Panc1 (cell line): ENCODE results near the gene DNAH9. TPM values are rescaled to one million over a fixed set of nuclear protein-coding genes. Genes with fewer than 3 reads are reported as not detected.

Experiments used
- ATAC-seq: fragments of 200-7000 bp; cut with Tn5 transposase; 2 replicates; pipeline ENCODE4 v1.9.1; 2020; ENCODE audit warnings: mild to moderate bottlenecking, moderate library complexity
- BruUV-seq: library from RNA; stranded (reverse); fragments of 400-500 nt; replicated peaks from 2 replicates; lab custom pipeline; 2021; lab: Mats Ljungman, UMichigan
- CTCF ChIA-PET: fragments of 300-600 bp; sonication (Branson Sonifier 250); formaldehyde crosslinking; loops from one replicate; lab custom pipeline; 2022; ENCODE audit warnings: antibody characterized with exemption; lab: Charles Lee
- POLR2A ChIA-PET: fragments of 300-600 bp; sonication (Branson Sonifier 250); formaldehyde crosslinking; loops from one replicate; lab custom pipeline; 2022; ENCODE audit warnings: antibody characterized with exemption; lab: Charles Lee
- DNase-seq: peaks from one replicate; pipeline ENCODE4 v3.0.0-alpha.2; 2010; ENCODE audit warnings: low read depth, low spot score
- H3K27ac ChIP-seq: 2 replicates; pipeline ENCODE4 v1.5.1; 2011; ENCODE audit warnings: mild to moderate bottlenecking, low read length, inconsistent platforms
- H3K27me3 ChIP-seq: fragments of 200-500 bp; sonication (Bioruptor generic); 2 replicates; pipeline ENCODE4 v1.6.0; 2014; ENCODE audit warnings: low read length, inconsistent platforms; ENCODE audit not compliant: control insufficient read depth, insufficient read depth
- H3K36me3 ChIP-seq: fragments of 200-500 bp; sonication (Bioruptor generic); 2 replicates; pipeline ENCODE4 v1.5.1; 2014; ENCODE audit warnings: inconsistent platforms, mild to moderate bottlenecking, low read length, moderate library complexity; ENCODE audit not compliant: control insufficient read depth, insufficient read depth
- H3K4me1 ChIP-seq: 2 replicates; pipeline ENCODE4 v1.5.1; 2011; ENCODE audit warnings: inconsistent platforms, mild to moderate bottlenecking, low read length, moderate library complexity; ENCODE audit not compliant: control insufficient read depth, insufficient read depth
- H3K4me3 ChIP-seq, 2 experiments: 2 replicates each; pipeline ENCODE4 v1.5.1; 2011 to 2012; ENCODE audit warnings: low read depth in 2 of 2, low read length in 2 of 2, mild to moderate bottlenecking in 2 of 2, inconsistent platforms in 1 of 2, moderate library complexity in 1 of 2
- H3K9me3 ChIP-seq: fragments of 200-500 bp; sonication (Bioruptor generic); 2 replicates; pipeline ENCODE4 v1.5.1; 2014; ENCODE audit warnings: low read depth, mild to moderate bottlenecking, inconsistent platforms, low read length, moderate library complexity; ENCODE audit not compliant: control insufficient read depth, insufficient read depth
- POLR2AphosphoS5 ChIP-seq: IDR thresholded peaks from 2 replicates; pipeline ENCODE4 v1.6.1; 2012; ENCODE audit warnings: mild to moderate bottlenecking, low read depth, low read length, moderate library complexity
- REST ChIP-seq, 2 experiments: IDR thresholded peaks; 2 replicates each; pipeline ENCODE4 v1.6.1; 2011 to 2012; ENCODE audit warnings: low read depth in 2 of 2, control low read depth in 1 of 2, low read length in 1 of 2, mild to moderate bottlenecking in 1 of 2, moderate library complexity in 1 of 2; ENCODE audit not compliant: insufficient read depth in 1 of 2
- SIN3A ChIP-seq: IDR thresholded peaks from 2 replicates; pipeline ENCODE4 v1.6.1; 2012; ENCODE audit warnings: low read depth, mild to moderate bottlenecking, low read length, moderate library complexity, borderline replicate concordance; ENCODE audit not compliant: insufficient read depth
- TCF7L2 ChIP-seq: IDR thresholded peaks from 2 replicates; pipeline ENCODE4 v1.6.1; 2011; ENCODE audit warnings: mild to moderate bottlenecking, low read depth, low read length, inconsistent platforms
- in situ Hi-C: cut with HindIII; loops from 2 replicates; pipeline ENCODE4 v1.10.0; 2016; ENCODE audit warnings: low sequenced_read_pairs, low pct_unique_long_range_greater_than_20kb
- intact Hi-C: fragments of 100-400 bp; cut with micrococcal nuclease; formaldehyde crosslinking; loops from one replicate; pipeline ENCODE4 v1.10.0; 2022; ENCODE audit not compliant: unreplicated experiment
- total RNA-seq: library from RNA; stranded (reverse); gene quantifications from one replicate; pipeline ENCODE4 v1.2.1, GENCODE V29; 2021; ENCODE audit not compliant: unreplicated experiment
- TF ChIP-seq, protein P1 (sequence below): fragments of 450-650 bp; IDR thresholded peaks from 2 replicates; pipeline ENCODE4 v1.5.1; 2017; ENCODE audit warnings: mild to moderate bottlenecking

Gene DNAH9
- total RNA-seq, 1 experiment from 2014 or later: not detected

DNA sequence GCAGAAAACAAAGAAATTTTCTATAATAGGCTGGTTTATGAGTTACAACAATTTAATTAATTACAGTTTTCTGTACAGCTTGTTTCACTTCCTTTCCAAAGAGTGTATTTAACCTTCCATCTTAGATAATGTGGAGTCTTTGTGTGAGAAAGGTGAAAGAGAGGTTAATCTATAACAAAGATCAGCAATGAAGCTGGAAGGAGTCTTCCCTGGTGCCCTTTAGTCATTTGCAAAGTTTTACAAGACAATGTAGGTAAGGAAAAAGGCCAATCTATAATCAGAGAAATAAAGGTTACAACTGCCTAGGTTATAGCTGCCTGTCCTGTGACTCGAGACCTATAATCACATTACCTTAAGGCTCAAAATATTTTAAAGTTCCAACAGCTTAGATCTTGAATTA, 257.0 kb downstream of the DNAH9 start:
- ChIA-PET POLR2A (no interaction called here), CTCF (no interaction called here)
- BruUV-seq: no TSS peak
- intact Hi-C loops: no loop called here
- TF ChIP-seq POLR2AphosphoS5: no peak
- TF ChIP-seq SIN3A: no peak
- no peak for TF ChIP-seq REST (IDR thresholded peaks at IDR 0.05; ENCODE audit: insufficient read depth in 1 of 2, low read depth in 2 of 2, low read length in 1 of 2)
- TF ChIP-seq TCF7L2: no peak
- TF ChIP-seq, protein P1, sequence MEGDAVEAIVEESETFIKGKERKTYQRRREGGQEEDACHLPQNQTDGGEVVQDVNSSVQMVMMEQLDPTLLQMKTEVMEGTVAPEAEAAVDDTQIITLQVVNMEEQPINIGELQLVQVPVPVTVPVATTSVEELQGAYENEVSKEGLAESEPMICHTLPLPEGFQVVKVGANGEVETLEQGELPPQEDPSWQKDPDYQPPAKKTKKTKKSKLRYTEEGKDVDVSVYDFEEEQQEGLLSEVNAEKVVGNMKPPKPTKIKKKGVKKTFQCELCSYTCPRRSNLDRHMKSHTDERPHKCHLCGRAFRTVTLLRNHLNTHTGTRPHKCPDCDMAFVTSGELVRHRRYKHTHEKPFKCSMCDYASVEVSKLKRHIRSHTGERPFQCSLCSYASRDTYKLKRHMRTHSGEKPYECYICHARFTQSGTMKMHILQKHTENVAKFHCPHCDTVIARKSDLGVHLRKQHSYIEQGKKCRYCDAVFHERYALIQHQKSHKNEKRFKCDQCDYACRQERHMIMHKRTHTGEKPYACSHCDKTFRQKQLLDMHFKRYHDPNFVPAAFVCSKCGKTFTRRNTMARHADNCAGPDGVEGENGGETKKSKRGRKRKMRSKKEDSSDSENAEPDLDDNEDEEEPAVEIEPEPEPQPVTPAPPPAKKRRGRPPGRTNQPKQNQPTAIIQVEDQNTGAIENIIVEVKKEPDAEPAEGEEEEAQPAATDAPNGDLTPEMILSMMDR: no peak
- H3K27ac ChIP-seq: no peak overlapping the region
- no peaks in the 10 kb centered on the region for H3K36me3 ChIP-seq
- ATAC-seq (no peak), DNase-seq (no peak)
- H3K4me1 ChIP-seq: no peaks in the 10 kb centered on the region
- no peak overlapping the region for H3K4me3 ChIP-seq
- H3K9me3 ChIP-seq: no peaks in the 10 kb centered on the region
- no peaks in the 10 kb centered on the region for H3K27me3 ChIP-seq
- in situ Hi-C loops: no loop called here

DNA sequence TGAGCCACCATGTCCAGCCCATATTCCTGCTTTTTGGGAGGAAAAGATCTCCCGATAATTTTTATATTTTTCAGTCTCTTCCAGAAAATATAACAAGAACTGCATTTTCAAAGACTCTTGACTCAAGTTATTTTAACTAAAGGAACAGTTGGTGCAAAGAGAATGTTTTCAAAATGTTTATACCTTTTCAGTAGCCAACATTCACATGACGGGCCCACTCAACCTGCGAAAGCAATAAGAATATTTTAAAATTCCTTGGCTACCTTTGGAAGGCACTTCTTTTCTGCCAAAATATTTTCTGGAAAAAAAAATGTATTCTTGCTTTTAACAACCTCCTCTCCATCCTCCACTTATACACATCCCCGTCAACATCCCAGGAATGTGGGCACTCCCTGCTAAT, 258.7 kb downstream of the DNAH9 start:
- TF ChIP-seq, protein P1: no peak
- no peak for TF ChIP-seq SIN3A
- TF ChIP-seq POLR2AphosphoS5: no peak
- no peak for TF ChIP-seq REST (IDR thresholded peaks at IDR 0.05; ENCODE audit: insufficient read depth in 1 of 2, low read depth in 2 of 2, low read length in 1 of 2)
- no peak for TF ChIP-seq TCF7L2
- DNase-seq (no peak), ATAC-seq (no peak)
- H3K36me3 ChIP-seq: no peaks in the 10 kb centered on the region
- no TSS peak for BruUV-seq
- H3K9me3 ChIP-seq: no peaks in the 10 kb centered on the region
- no peaks in the 10 kb centered on the region for H3K4me1 ChIP-seq
- intact Hi-C loops: no loop called here
- in situ Hi-C loops: no loop called here
- no peaks in the 10 kb centered on the region for H3K27me3 ChIP-seq
- POLR2A ChIA-PET: no interaction called here
- CTCF ChIA-PET: no interaction called here
- H3K27ac ChIP-seq: no peak overlapping the region
- no peak overlapping the region for H3K4me3 ChIP-seq
